CD14-positive monocyte (primary cell): ENCODE measurements around the gene PRRC2A. TPM values are rescaled to one million over a fixed set of nuclear protein-coding genes. Genes with fewer than 3 reads are reported as not detected.

Source experiments
- DNase-seq, 3 donors: peaks; one replicate each; pipeline ENCODE4 v3.0.0-alpha.2; 2011 to 2022
- H2AFZ ChIP-seq: 2 replicates; pipeline ENCODE4 v1.6.0; 2012; ENCODE audit warnings: mild to moderate bottlenecking, low read depth, low read length, inconsistent platforms; ENCODE audit not compliant: insufficient read depth, poor library complexity, severe bottlenecking
- H3K27ac ChIP-seq, 2 donors: 1 replicate in 1 of 2; 2 replicates in 1 of 2; pipeline ENCODE4 v1.5.1; 2012 to 2013; ENCODE audit warnings: low read length in 2 of 2, control low read depth in 1 of 2, inconsistent platforms in 1 of 2, low read depth in 1 of 2, mild to moderate bottlenecking in 1 of 2
- H3K27me3 ChIP-seq, 2 donors: one replicate each; pipeline versions ENCODE4 v1.6.0 to v1.6.1; 2011 to 2013; ENCODE audit warnings: low read length in 2 of 2; ENCODE audit not compliant: control insufficient read depth in 2 of 2, insufficient read depth in 2 of 2
- H3K36me3 ChIP-seq, 2 donors: replicated peaks in 1 of 2; 1 replicate in 1 of 2; 2 replicates in 1 of 2; pipeline versions ENCODE4 v1.5.1 to v1.6.1; 2012 to 2013; ENCODE audit warnings: low read length in 2 of 2, control low read depth in 1 of 2, inconsistent platforms in 1 of 2, mild to moderate bottlenecking in 1 of 2; ENCODE audit not compliant: insufficient read depth in 2 of 2, control insufficient read depth in 1 of 2
- H3K4me1 ChIP-seq, 2 donors: 1 replicate in 1 of 2; 2 replicates in 1 of 2; pipeline versions ENCODE4 v1.5.1 to v1.6.1; 2012 to 2013; ENCODE audit warnings: low read length in 2 of 2, control low read depth in 1 of 2, inconsistent platforms in 1 of 2, mild to moderate bottlenecking in 1 of 2, moderate library complexity in 1 of 2; ENCODE audit not compliant: insufficient read depth in 2 of 2, control insufficient read depth in 1 of 2
- H3K4me2 ChIP-seq: replicated peaks from 2 replicates; pipeline ENCODE3; 2012; ENCODE audit warnings: low read length, moderate library complexity, mild to moderate bottlenecking; ENCODE audit not compliant: poor library complexity, severe bottlenecking; ENCODE audit errors: extremely low read depth
- H3K4me3 ChIP-seq, 3 experiments: fragments of 200-600 bp in 1 of 3; sonication (generic) in 1 of 3; replicated peaks in 1 of 3; 1 replicate in 2 of 3; 2 replicates in 1 of 3; pipeline ENCODE4 v1.5.1; 2011 to 2013; ENCODE audit warnings: low read length in 3 of 3, mild to moderate bottlenecking in 3 of 3, control low read depth in 2 of 3, low read depth in 2 of 3, inconsistent platforms in 1 of 3, moderate library complexity in 1 of 3
- H3K79me2 ChIP-seq: 2 replicates; pipeline ENCODE4 v1.6.0; 2012; ENCODE audit warnings: mild to moderate bottlenecking, control low read depth, inconsistent platforms, low read length, moderate library complexity; ENCODE audit not compliant: insufficient read depth
- H3K9ac ChIP-seq: 2 replicates; pipeline ENCODE4 v1.6.0; 2017; ENCODE audit warnings: low read length, mild to moderate bottlenecking; ENCODE audit not compliant: insufficient read depth, poor library complexity, severe bottlenecking
- H3K9me3 ChIP-seq, 2 donors: replicated peaks in 1 of 2; 1 replicate in 1 of 2; 2 replicates in 1 of 2; pipeline versions ENCODE4 v1.5.1 to v1.6.1; 2012 to 2013; ENCODE audit warnings: low read length in 2 of 2, control low read depth in 1 of 2; ENCODE audit not compliant: control insufficient read depth in 1 of 2, insufficient read depth in 1 of 2
- H4K20me1 ChIP-seq: 2 replicates; pipeline ENCODE4 v1.6.0; 2012; ENCODE audit warnings: mild to moderate bottlenecking, low read length, control low read depth, moderate library complexity; ENCODE audit not compliant: insufficient read depth
- H3K27ac Mint-ChIP-seq, 7 donors: one replicate each; pipeline ENCODE4 v1.8.0; 2020; ENCODE audit warnings: mild to moderate bottlenecking in 7 of 7, mixed read lengths in 7 of 7, moderate library complexity in 6 of 7, inconsistent platforms in 2 of 7
- H3K27me3 Mint-ChIP-seq, 3 donors: one replicate each; pipeline ENCODE4 v1.8.0; 2021 to 2022; ENCODE audit warnings: low read depth in 3 of 3, mild to moderate bottlenecking in 3 of 3, mixed read lengths in 3 of 3, moderate library complexity in 3 of 3, inconsistent platforms in 1 of 3
- H3K36me3 Mint-ChIP-seq, 2 donors: one replicate each; pipeline ENCODE4 v1.8.0; 2020; ENCODE audit warnings: mixed read lengths in 2 of 2, inconsistent platforms in 1 of 2, mild to moderate bottlenecking in 1 of 2
- H3K4me1 Mint-ChIP-seq: one replicate; pipeline ENCODE4 v1.8.0; 2020; ENCODE audit warnings: mild to moderate bottlenecking, mixed read lengths
- H3K4me3 Mint-ChIP-seq, 2 donors: one replicate each; pipeline ENCODE4 v1.8.0; 2020; ENCODE audit warnings: mild to moderate bottlenecking in 2 of 2, mixed read lengths in 2 of 2, moderate library complexity in 1 of 2
- H3K9me3 Mint-ChIP-seq, 7 donors: one replicate each; pipeline ENCODE4 v1.8.0; 2020 to 2022; ENCODE audit warnings: mixed read lengths in 7 of 7, mild to moderate bottlenecking in 6 of 7, moderate library complexity in 6 of 7, inconsistent platforms in 2 of 7
- WGBS: methylation state at CpG from one replicate; pipeline ENCODE4 v1.1.5; 2013; ENCODE audit warnings: missing lambda C conversion rate; ENCODE audit not compliant: insufficient coverage; 5-methylcytosine and 5-hydroxymethylcytosine counted together
- intact Hi-C, 2 donors: fragments of 100-400 bp; cut with micrococcal nuclease; formaldehyde crosslinking; loops; one replicate each; pipeline versions ENCODE4 v1.15.0 to v1.15.1; 2023
- polyA plus RNA-seq, 3 donors: library from polyadenylated mRNA; depleted of rRNA in 1 of 3; unstranded in 2 of 3; stranded (reverse) in 1 of 3; fragments of 300-500 nt in 2 of 3; fragments of >200 nt in 1 of 3; fragmentation: Illumina TruSeq in 2 of 3; gene quantifications; 1 replicate in 2 of 3; 2 replicates in 1 of 3; pipeline ENCODE4 v1.2.3, GENCODE V29; 2012 to 2021
- TF ChIP-seq, protein P1 (sequence below): fragments of 200-600 bp; IDR thresholded peaks from one replicate; pipeline ENCODE4 v1.8.0; 2022; ENCODE audit warnings: antibody characterized with exemption, mild to moderate bottlenecking

PRRC2A gene
- polyA plus RNA-seq, 3 donors: 1.2 to 76.7 (median 2.3) TPM

DNA sequence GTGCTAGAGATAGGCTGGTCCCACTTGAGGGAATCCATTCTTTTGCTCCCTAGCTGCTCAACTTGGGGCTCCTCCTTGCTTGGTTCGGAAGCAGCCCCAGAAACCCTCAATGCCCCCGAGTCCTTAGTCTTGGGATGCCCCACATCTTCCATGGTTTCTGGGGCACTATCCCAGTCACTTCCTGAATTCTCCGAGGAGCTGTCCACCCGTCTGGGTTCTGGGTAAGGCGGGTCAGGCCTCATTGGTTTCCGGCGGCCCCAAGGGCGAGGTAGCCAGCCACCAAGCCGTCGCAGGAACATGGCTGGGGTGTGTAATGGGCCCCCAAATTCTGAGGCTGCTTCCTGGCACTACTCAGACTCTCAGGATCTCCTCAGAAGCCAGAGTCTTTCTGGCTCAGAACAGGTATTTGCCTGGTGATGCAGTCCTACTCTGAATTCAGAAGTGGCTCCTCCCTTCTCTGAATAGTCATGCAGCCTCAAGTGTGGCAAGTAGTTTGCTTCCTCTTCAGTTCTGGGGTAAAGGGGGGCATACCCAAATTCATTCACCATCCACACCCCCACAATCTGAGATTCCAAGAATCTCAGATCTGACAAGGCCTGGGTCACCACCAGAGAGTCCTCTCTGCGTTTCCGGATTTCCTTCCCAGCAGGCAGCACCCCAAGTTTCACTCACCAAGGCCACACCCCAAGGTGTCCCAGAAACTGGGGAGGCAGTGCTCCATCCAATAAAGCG lies 39.3 kb downstream of the PRRC2A start:
- 34% methylated on average over 10 of the region's 13 CpGs for WGBS
- intact Hi-C loops: loop anchor here in 1 of 2 donors (5.0 kb wide), 1 partner anchor 113 kb away; the partner anchor contains the start of genes ATP6V1G2 and NFKBIL1
- Histone ChIP-seq H3K4me3 (peak overlapping the region; percentile 71 to 89 (median 79)), H3K27ac (peak overlapping the region; percentile 70 to 80), H3K9me3 (no peaks in the 10 kb centered on the region), H4K20me1 (peaks cover 26% of the 10 kb centered on the region), H3K27me3 (no peaks in the 10 kb centered on the region), H3K36me3 (peaks cover 15 to 57% of the 10 kb centered on the region in 2 donors), H2AFZ (peak overlapping the region; percentile 78), H3K79me2 (peaks cover 87% of the 10 kb centered on the region), H3K4me1 (peaks cover 55 to 75% of the 10 kb centered on the region in 2 donors), H3K9ac (peak overlapping the region; percentile 77), H3K4me2 (peak overlapping the region; percentile 87)
- peak in 2 of 3 donors; percentile 40 to 53 for DNase-seq
- peaks cover 0 to 4% (median 0%) of the 10 kb centered on the region in 3 donors for H3K27me3 Mint-ChIP-seq
- peak overlapping the region; percentile 92 to 97 (median 95) for H3K27ac Mint-ChIP-seq
- H3K36me3 Mint-ChIP-seq: peaks cover 46 to 74% of the 10 kb centered on the region in 2 donors
- TF ChIP-seq, protein P1, sequence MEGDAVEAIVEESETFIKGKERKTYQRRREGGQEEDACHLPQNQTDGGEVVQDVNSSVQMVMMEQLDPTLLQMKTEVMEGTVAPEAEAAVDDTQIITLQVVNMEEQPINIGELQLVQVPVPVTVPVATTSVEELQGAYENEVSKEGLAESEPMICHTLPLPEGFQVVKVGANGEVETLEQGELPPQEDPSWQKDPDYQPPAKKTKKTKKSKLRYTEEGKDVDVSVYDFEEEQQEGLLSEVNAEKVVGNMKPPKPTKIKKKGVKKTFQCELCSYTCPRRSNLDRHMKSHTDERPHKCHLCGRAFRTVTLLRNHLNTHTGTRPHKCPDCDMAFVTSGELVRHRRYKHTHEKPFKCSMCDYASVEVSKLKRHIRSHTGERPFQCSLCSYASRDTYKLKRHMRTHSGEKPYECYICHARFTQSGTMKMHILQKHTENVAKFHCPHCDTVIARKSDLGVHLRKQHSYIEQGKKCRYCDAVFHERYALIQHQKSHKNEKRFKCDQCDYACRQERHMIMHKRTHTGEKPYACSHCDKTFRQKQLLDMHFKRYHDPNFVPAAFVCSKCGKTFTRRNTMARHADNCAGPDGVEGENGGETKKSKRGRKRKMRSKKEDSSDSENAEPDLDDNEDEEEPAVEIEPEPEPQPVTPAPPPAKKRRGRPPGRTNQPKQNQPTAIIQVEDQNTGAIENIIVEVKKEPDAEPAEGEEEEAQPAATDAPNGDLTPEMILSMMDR: no peak
- H3K4me3 Mint-ChIP-seq: peak overlapping the region; percentile 93 to 97
- peaks cover 0 to 2% (median 0%) of the 10 kb centered on the region in 7 donors for H3K9me3 Mint-ChIP-seq
- H3K4me1 Mint-ChIP-seq: peaks cover 80% of the 10 kb centered on the region

DNA sequence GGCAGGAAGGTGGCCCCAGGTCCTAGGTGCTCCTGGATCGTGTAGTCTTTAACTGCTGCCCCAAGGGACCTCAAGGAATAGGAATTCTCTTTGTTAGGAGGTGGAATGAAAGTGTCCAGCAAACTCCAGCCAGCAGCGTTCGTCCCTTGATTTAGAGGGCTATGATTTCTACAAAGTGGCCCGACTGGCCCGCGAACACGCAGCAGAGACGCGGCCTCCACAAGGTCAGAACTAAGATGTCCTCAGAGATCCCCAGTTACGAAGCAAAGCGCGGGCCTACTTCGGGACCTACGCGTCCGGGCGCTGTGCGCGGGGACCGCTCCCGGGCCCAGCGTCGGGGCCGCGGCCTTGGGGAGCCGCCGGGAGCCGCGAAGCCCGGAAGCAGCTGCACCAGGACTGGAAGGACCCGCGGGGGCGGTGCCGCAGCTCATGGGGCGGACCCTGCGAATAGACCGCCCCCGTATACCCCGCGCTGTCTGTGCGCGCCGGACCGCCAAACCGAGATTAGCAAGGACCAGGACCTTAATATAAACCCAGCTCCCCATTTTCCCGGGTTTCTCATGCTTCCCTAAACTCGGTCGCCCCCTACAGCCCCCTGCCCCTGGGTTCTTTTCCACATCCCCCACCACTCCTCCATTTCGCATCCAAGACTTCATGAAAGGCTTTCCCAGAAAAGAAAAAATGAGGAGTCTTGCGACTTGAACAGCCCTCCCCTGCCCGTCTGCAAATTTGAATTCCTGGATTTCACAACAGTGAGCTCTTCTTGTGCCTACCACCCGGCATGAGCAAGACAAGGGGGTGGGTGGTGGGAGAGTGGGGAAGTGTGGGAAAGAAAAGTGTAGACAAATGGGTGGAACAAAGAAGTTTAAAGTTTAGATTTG lies 40.1 kb downstream of the PRRC2A start, which contains the start of gene C6orf47:
Gene C6orf47 (minus strand): TSS at position 398 of the 881 bp plus-strand sequence. CDS start 831 bp downstream, outside the sequence.
- peak within 1 kb of the TSS; percentile 93 to 97 for H3K4me3 Mint-ChIP-seq
- peak within 1 kb of the TSS; percentile 87 for H3K4me2 ChIP-seq
- H3K9ac ChIP-seq: peak within 1 kb of the TSS; percentile 77
- TF ChIP-seq, protein P1: no peak
- H3K4me1 ChIP-seq: peaks cover 58 to 83% of the 10 kb centered on the region in 2 donors
- peak within 1 kb of the TSS; percentile 71 to 89 (median 79) for H3K4me3 ChIP-seq
- H2AFZ ChIP-seq: peak within 1 kb of the TSS; percentile 78
- intact Hi-C loops: loop anchor here in 1 of 2 donors (5.0 kb wide), 1 partner anchor 113 kb away; the partner anchor contains the start of genes ATP6V1G2 and NFKBIL1
- peak within 1 kb of the TSS; percentile 70 to 80 for H3K27ac ChIP-seq
- no peaks in the 10 kb centered on the region for H3K27me3 ChIP-seq
- peaks cover 0 to 2% (median 0%) of the 10 kb centered on the region in 7 donors for H3K9me3 Mint-ChIP-seq
- H3K36me3 ChIP-seq: peaks cover 15 to 51% of the 10 kb centered on the region in 2 donors
- H3K9me3 ChIP-seq: no peaks in the 10 kb centered on the region
- peaks cover 79% of the 10 kb centered on the region for H3K79me2 ChIP-seq
- peak within 1 kb of the TSS; percentile 92 to 97 (median 95) for H3K27ac Mint-ChIP-seq
- H3K27me3 Mint-ChIP-seq: peaks cover 0 to under 1% (median 0%) of the 10 kb centered on the region in 3 donors
- peak in 2 of 3 donors; percentile 57 to 67 for DNase-seq
- peaks cover 26% of the 10 kb centered on the region for H4K20me1 ChIP-seq
- H3K4me1 Mint-ChIP-seq: peaks cover 77% of the 10 kb centered on the region
- under 1% methylated on average over 51 of the region's 52 CpGs for WGBS
- peaks cover 43 to 67% of the 10 kb centered on the region in 2 donors for H3K36me3 Mint-ChIP-seq
